ENCODE results near the gene ZNF12. TPM values are rescaled to one million over a fixed set of nuclear protein-coding genes. Genes with fewer than 3 reads are reported as not detected.
"Not testable (repeated sequence)": the region's sequence is repeated elsewhere in the genome, so short reads cannot be mapped to it uniquely, and the experiment has no call there.

Gene ZNF12
- total and polyA plus RNA-seq, 4 donors: 4.4 to 9.9 (median 7.6) TPM

DNA sequence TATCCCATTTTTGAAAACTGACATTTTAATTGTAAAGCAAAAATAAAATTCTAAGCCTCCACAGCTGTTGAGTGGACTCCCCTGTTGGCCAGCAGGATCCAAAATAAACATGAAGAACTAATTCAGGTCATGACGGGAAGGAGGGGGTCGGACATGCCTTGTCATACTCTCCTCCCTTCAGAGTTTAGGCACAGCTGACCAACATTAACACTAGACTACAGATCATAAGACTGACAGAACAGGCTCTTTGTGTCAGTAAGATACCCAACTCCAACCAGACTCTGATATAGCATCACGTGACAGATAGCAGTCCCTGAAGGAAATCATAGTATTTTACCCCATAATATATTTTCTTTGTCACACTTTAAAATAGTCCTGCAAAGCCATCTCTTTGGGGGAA, 20.9 kb upstream of the ZNF12 start:
- peaks cover 0 to 6% (median 3%) of the 10 kb centered on the region in 4 donors for H3K4me1 ChIP-seq (ENCODE audit: control insufficient read depth in 4 of 4, insufficient read depth in 4 of 4, low read length in 3 of 4)
- H3K27me3 ChIP-seq (ENCODE audit: control insufficient read depth in 4 of 4, insufficient read depth in 4 of 4, low read length in 3 of 4): no peaks in the 10 kb centered on the region
- 91% methylated on average over 3 of the region's 3 CpGs for WGBS
- H3K4me3 ChIP-seq (ENCODE audit: low read depth in 1 of 3, low read length in 3 of 3): no peak overlapping the region
- no peak overlapping the region for H3K9ac ChIP-seq (ENCODE audit: low read depth in 1 of 2, low read length in 2 of 2)
- H3K9me3 ChIP-seq (ENCODE audit: control insufficient read depth in 4 of 4, low read length in 3 of 4): no peaks in the 10 kb centered on the region
- TF ChIP-seq SP1 (IDR thresholded peaks at IDR 0.05) (no peak), RXRA (IDR thresholded peaks at IDR 0.05) (no peak), CTCF (IDR thresholded peaks at IDR 0.05; ENCODE audit: low read depth, low read length, missing input control) (no peak), NR2F2 (IDR thresholded peaks at IDR 0.05) (no peak), TAF1 (conservative IDR thresholded peaks at IDR 0.05) (no peak), EGR1 (IDR thresholded peaks at IDR 0.05; ENCODE audit: low read depth in 2 of 2) (no peak), ZBTB33 (IDR thresholded peaks at IDR 0.05) (no peak), GABPA (IDR thresholded peaks at IDR 0.05 in 1 of 2, conservative IDR thresholded peaks at IDR 0.05 in 1 of 2) (no peak), YY1 (IDR thresholded peaks at IDR 0.05) (no peak), HNF4A (conservative IDR thresholded peaks at IDR 0.05) (no peak), RAD21 (IDR thresholded peaks at IDR 0.05) (no peak)
- TF ChIP-seq, protein P1, sequence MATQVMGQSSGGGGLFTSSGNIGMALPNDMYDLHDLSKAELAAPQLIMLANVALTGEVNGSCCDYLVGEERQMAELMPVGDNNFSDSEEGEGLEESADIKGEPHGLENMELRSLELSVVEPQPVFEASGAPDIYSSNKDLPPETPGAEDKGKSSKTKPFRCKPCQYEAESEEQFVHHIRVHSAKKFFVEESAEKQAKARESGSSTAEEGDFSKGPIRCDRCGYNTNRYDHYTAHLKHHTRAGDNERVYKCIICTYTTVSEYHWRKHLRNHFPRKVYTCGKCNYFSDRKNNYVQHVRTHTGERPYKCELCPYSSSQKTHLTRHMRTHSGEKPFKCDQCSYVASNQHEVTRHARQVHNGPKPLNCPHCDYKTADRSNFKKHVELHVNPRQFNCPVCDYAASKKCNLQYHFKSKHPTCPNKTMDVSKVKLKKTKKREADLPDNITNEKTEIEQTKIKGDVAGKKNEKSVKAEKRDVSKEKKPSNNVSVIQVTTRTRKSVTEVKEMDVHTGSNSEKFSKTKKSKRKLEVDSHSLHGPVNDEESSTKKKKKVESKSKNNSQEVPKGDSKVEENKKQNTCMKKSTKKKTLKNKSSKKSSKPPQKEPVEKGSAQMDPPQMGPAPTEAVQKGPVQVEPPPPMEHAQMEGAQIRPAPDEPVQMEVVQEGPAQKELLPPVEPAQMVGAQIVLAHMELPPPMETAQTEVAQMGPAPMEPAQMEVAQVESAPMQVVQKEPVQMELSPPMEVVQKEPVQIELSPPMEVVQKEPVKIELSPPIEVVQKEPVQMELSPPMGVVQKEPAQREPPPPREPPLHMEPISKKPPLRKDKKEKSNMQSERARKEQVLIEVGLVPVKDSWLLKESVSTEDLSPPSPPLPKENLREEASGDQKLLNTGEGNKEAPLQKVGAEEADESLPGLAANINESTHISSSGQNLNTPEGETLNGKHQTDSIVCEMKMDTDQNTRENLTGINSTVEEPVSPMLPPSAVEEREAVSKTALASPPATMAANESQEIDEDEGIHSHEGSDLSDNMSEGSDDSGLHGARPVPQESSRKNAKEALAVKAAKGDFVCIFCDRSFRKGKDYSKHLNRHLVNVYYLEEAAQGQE (IDR thresholded peaks at IDR 0.05): no peak
- TF ChIP-seq, protein P2, sequence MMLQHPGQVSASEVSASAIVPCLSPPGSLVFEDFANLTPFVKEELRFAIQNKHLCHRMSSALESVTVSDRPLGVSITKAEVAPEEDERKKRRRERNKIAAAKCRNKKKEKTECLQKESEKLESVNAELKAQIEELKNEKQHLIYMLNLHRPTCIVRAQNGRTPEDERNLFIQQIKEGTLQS (IDR thresholded peaks at IDR 0.05): no peak
- H3K36me3 ChIP-seq (ENCODE audit: control insufficient read depth in 4 of 4, insufficient read depth in 3 of 4, low read depth in 1 of 4, low read length in 3 of 4): peaks cover 0 to under 1% (median 0%) of the 10 kb centered on the region in 4 donors
- no peak for DNase-seq (ENCODE audit: low spot score)
- H3K27ac ChIP-seq (ENCODE audit: low read depth in 1 of 2, low read length in 2 of 2): no peak overlapping the region

GRCh38 chr7:6726341-6726740, 19.6 kb upstream of the ZNF12 start:
- H3K4me3 ChIP-seq (ENCODE audit: low read depth in 1 of 3, low read length in 3 of 3); H3K9me3 ChIP-seq (ENCODE audit: control insufficient read depth in 4 of 4, low read length in 3 of 4); H3K27ac ChIP-seq (ENCODE audit: low read depth in 1 of 2, low read length in 2 of 2); H3K36me3 ChIP-seq (ENCODE audit: control insufficient read depth in 4 of 4, insufficient read depth in 3 of 4, low read depth in 1 of 4, low read length in 3 of 4); H3K4me1 ChIP-seq (ENCODE audit: control insufficient read depth in 4 of 4, insufficient read depth in 4 of 4, low read length in 3 of 4); H3K27me3 ChIP-seq (ENCODE audit: control insufficient read depth in 4 of 4, insufficient read depth in 4 of 4, low read length in 3 of 4); DNase-seq (ENCODE audit: low spot score); H3K9ac ChIP-seq (ENCODE audit: low read depth in 1 of 2, low read length in 2 of 2): not testable (repeated sequence)
- 95% methylated on average over 5 of the region's 5 CpGs for WGBS

All from liver (tissue), 9 donors.